HepG2 (cell line): ENCODE measurements around the gene DOCK10. TPM values are rescaled to one million over a fixed set of nuclear protein-coding genes. Genes with fewer than 3 reads are reported as not detected.

ENCODE experiments used
- FOXA1 ChIP-seq, 2 experiments: fragments of 450-650 bp in 1 of 2; sonication (generic) in 1 of 2; formaldehyde crosslinking in 1 of 2; IDR thresholded peaks; 2 replicates each; pipeline versions ENCODE4 v1.4.0 to v1.6.1; 2016 to 2020; ENCODE audit warnings: missing genetic modification reagents in 1 of 2
- GATAD2A ChIP-seq: IDR thresholded peaks from 2 replicates; pipeline ENCODE4 v1.6.1; 2016
- GTF2F1 ChIP-seq: fragments of 150-350 bp; IDR thresholded peaks from 2 replicates; pipeline ENCODE4 v1.6.1; 2014; ENCODE audit warnings: low read length
- HMGXB3 ChIP-seq: sonication (generic); formaldehyde crosslinking; IDR thresholded peaks from 2 replicates; pipeline ENCODE4 v1.4.0; 2020; ENCODE audit warnings: missing genetic modification reagents, borderline replicate concordance
- HNRNPK ChIP-seq: fragments of 200-400 bp; formaldehyde crosslinking; IDR thresholded peaks from 2 replicates; pipeline ENCODE4 v1.6.1; 2018; ENCODE audit warnings: low read length, low read depth, moderate library complexity, mild to moderate bottlenecking; ENCODE audit not compliant: poor library complexity, severe bottlenecking
- MAFG ChIP-seq: sonication (generic); formaldehyde crosslinking; IDR thresholded peaks from 2 replicates; pipeline ENCODE4 v1.5.1; 2020; ENCODE audit warnings: mild to moderate bottlenecking, missing genetic modification reagents
- PATZ1 ChIP-seq: sonication (generic); formaldehyde crosslinking; IDR thresholded peaks from 2 replicates; pipeline ENCODE4 v1.4.0; 2020; ENCODE audit warnings: missing genetic modification reagents
- PRPF4 ChIP-seq: fragments of 200-400 bp; formaldehyde crosslinking; IDR thresholded peaks from 2 replicates; pipeline ENCODE4 v1.6.1; 2016; ENCODE audit warnings: low read length, low read depth; ENCODE audit not compliant: poor library complexity, severe bottlenecking
- SRSF9 ChIP-seq: fragments of 200-400 bp; formaldehyde crosslinking; IDR thresholded peaks from 2 replicates; pipeline ENCODE4 v1.6.1; 2018; ENCODE audit warnings: borderline replicate concordance, mild to moderate bottlenecking, low read depth, low read length; ENCODE audit not compliant: insufficient read depth, poor library complexity, severe bottlenecking
- TAF1 ChIP-seq: sonication (generic); formaldehyde crosslinking; IDR thresholded peaks from 2 replicates; pipeline ENCODE4 v1.4.0; 2020; ENCODE audit warnings: missing genetic modification reagents
- TIGD3 ChIP-seq: sonication (generic); formaldehyde crosslinking; IDR thresholded peaks from 2 replicates; pipeline ENCODE4 v1.5.1; 2020; ENCODE audit warnings: mild to moderate bottlenecking, missing genetic modification reagents, borderline replicate concordance
- ZNF768 ChIP-seq: sonication (generic); formaldehyde crosslinking; IDR thresholded peaks from 2 replicates; pipeline ENCODE4 v1.4.0; 2020; ENCODE audit warnings: missing genetic modification reagents
- ZNF781 ChIP-seq: sonication (generic); formaldehyde crosslinking; IDR thresholded peaks from 2 replicates; pipeline ENCODE4 v1.5.1; 2020; ENCODE audit warnings: borderline replicate concordance, mild to moderate bottlenecking, missing genetic modification reagents; ENCODE audit errors: not compliant biosample characterization
- ZNF83 ChIP-seq: sonication (generic); formaldehyde crosslinking; IDR thresholded peaks from 2 replicates; pipeline ENCODE4 v1.4.0; 2020; ENCODE audit warnings: missing genetic modification reagents, mild to moderate bottlenecking, borderline replicate concordance
- ZNF883 ChIP-seq: sonication (generic); formaldehyde crosslinking; IDR thresholded peaks from 2 replicates; pipeline ENCODE4 v1.5.1; 2020; ENCODE audit warnings: mild to moderate bottlenecking, missing genetic modification reagents; ENCODE audit errors: not compliant biosample characterization
- polyA plus RNA-seq, 8 experiments: library from polyadenylated mRNA; depleted of rRNA in 3 of 8; stranded (reverse) in 7 of 8; unstranded in 1 of 8; fragments of >200 nt; fragmentation: Illumina TruSeq in 4 of 8; extraction: Trizol in 4 of 8; gene quantifications; 2 replicates each; pipeline versions ENCODE4 v1.2.1 to v1.2.3, GENCODE V29; 2011 to 2016; ENCODE audit warnings: low read depth in 4 of 8, missing spikeins in 1 of 8, mixed read lengths in 1 of 8; ENCODE audit not compliant: insufficient read depth in 1 of 8
- total RNA-seq, 5 experiments: library from RNA; depleted of rRNA; stranded (reverse); fragments of >200 nt; fragmentation: Illumina TruSeq; extraction: Trizol; gene quantifications; 2 replicates each; pipeline ENCODE4 v1.2.3, GENCODE V29; 2016; ENCODE audit warnings: low read depth in 1 of 5

DOCK10 gene
- total and polyA plus RNA-seq, 2 of the 13 experiments (the other 11 are each of a cell fraction or from before 2014, with no cell fraction given), result not detected

- TF ChIP-seq HMGXB3 (CRISPR knock-in tag) (no peak), TIGD3 (no peak), FOXA1 (IDR thresholded peaks at IDR 0.05) (no peak), FOXA1 (CRISPR knock-in tag; IDR thresholded peaks at IDR 0.05) (no peak), ZNF781 (CRISPR knock-in tag) (no peak), PATZ1 (CRISPR knock-in tag) (no peak), HNRNPK (no peak), GATAD2A (CRISPR knock-in tag) (no peak), ZNF883 (CRISPR knock-in tag) (no peak), ZNF83 (CRISPR knock-in tag) (no peak), PRPF4 (no peak), MAFG (no peak), TAF1 (CRISPR knock-in tag) (no peak), GTF2F1 (no peak), SRSF9 (no peak), ZNF768 (CRISPR knock-in tag) (no peak)
- TF ChIP-seq, all 625 proteins: peak for 0
Measured at GRCh38 chr2:225073198-225073597, 30.9 kb upstream of the DOCK10 start (continued).
